Muscle of arm (tissue), 12 donors: ENCODE results near the gene CEACAM7. TPM values are rescaled to one million over a fixed set of nuclear protein-coding genes. Genes with fewer than 3 reads are reported as not detected.

Experiments
- DNase-seq: peaks from one replicate; pipeline ENCODE4 v3.0.0-alpha.2; 2013
- polyA plus RNA-seq, 12 donors: library from polyadenylated mRNA; unstranded; fragments of 120-200 nt; gene quantifications; one replicate each; pipeline ENCODE4 v1.2.1, GENCODE V29; 2013; ENCODE audit not compliant: insufficient read length in 12 of 12

The CEACAM7 gene
- polyA plus RNA-seq, 12 donors, result not detected

- DNase-seq, result no peak
These were observed 12.5 kb upstream of the CEACAM7 start for GRCh38 chr19:41700381-41701195.

- no peak for DNase-seq
These were observed 11.9 kb upstream of the CEACAM7 start for GRCh38 chr19:41699968-41700323.

GRCh38 chr19:41699231-41699967, 11.3 kb upstream of the CEACAM7 start:
- DNase-seq, result no peak

GRCh38 chr19:41698746-41699230, 10.7 kb upstream of the CEACAM7 start:
- no peak for DNase-seq

GRCh38 chr19:41697198-41697855, 9.3 kb upstream of the CEACAM7 start:
- DNase-seq, result no peak

GRCh38 chr19:41696402-41697197, 8.5 kb upstream of the CEACAM7 start:
- no peak for DNase-seq

GRCh38 chr19:41695745-41696144, 7.7 kb upstream of the CEACAM7 start:
- no peak for DNase-seq

GRCh38 chr19:41694831-41695635, 7.0 kb upstream of the CEACAM7 start:
- DNase-seq, result no peak

- no peak for DNase-seq
These were observed 6.1 kb upstream of the CEACAM7 start for GRCh38 chr19:41694196-41694595.

GRCh38 chr19:41691268-41691970, 3.3 kb upstream of the CEACAM7 start:
- DNase-seq, result no peak

GRCh38 chr19:41690801-41691065, 2.7 kb upstream of the CEACAM7 start:
- DNase-seq, result no peak

GRCh38 chr19:41689993-41690800, 2.1 kb upstream of the CEACAM7 start:
- no peak for DNase-seq

GRCh38 chr19:41688687-41689086, 617 bp upstream of the CEACAM7 start:
- no peak for DNase-seq

GRCh38 chr19:41687419-41687818, 651 bp downstream of the CEACAM7 start:
- no peak for DNase-seq

- no peak for DNase-seq
These were observed 5.6 kb downstream of the CEACAM7 start for GRCh38 chr19:41682437-41682836.

GRCh38 chr19:41671486-41671885, 16.6 kb downstream of the CEACAM7 start:
- no peak for DNase-seq

GRCh38 chr19:41670755-41671154, 17.3 kb downstream of the CEACAM7 start:
- DNase-seq, result no peak

- DNase-seq, result no peak
These were observed 19.8 kb downstream of the CEACAM7 start for GRCh38 chr19:41668315-41668714.

GRCh38 chr19:41666075-41666474, 22.0 kb downstream of the CEACAM7 start:
- no peak for DNase-seq

GRCh38 chr19:41657157-41657556, 30.9 kb downstream of the CEACAM7 start:
- no peak for DNase-seq
